Measurements from ENCODE around the gene SLIT3.

- TF ChIP-seq CTCF (conservative IDR thresholded peaks at IDR 0.05; ENCODE audit: low read length), result no peak
- no peak for TF ChIP-seq EZH2phosphoT487 (IDR thresholded peaks at IDR 0.05; ENCODE audit: borderline replicate concordance)
Measured at GRCh38 chr5:169049712-169050111, 251.2 kb downstream of the SLIT3 start.

All from Loucy (cell line).